GM21423 (cell line): ENCODE data around the gene P2RY12.
"Not testable (repeated sequence)": the region's sequence is repeated elsewhere in the genome, so short reads cannot be mapped to it uniquely, and the experiment has no call there.

Experiments used
- ATAC-seq: cut with Tn5 transposase; IDR thresholded peaks from one replicate; pipeline ENCODE4 v1.9.1; 2021; ENCODE audit warnings: mild to moderate bottlenecking, moderate library complexity; ENCODE audit not compliant: unreplicated experiment

The P2RY12 gene

GRCh38 chr3:151393146-151393830 lies 8.7 kb upstream of the P2RY12 start:
- no peak for ATAC-seq

- not testable (repeated sequence) for ATAC-seq
These were observed 7.6 kb upstream of the P2RY12 start for GRCh38 chr3:151392191-151392590.

- ATAC-seq: no peak
These were observed 7.2 kb upstream of the P2RY12 start for GRCh38 chr3:151391720-151392119.

DNA sequence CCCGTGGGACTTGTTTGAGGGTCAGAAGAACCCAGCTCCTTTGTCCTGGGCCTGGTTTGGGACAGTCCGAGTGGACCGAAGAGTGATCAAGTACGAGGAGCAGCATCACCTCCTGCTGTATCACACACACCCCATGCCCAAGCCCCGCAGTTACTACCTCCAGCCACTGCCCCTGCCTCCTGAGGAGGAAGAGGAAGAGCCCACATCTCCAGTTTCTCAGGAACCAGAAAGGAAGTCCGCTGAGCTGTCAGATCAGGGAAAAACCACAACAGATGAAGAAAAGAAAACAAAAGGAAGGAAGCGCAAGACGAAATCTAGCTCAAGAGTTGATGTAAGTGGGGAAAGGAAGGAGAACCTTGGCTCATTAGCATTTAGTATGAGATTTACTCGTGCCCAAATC lies 3.3 kb upstream of the P2RY12 start:
- ATAC-seq: no peak

- ATAC-seq: no peak
These were observed 2.9 kb upstream of the P2RY12 start for GRCh38 chr3:151387432-151387831.

DNA sequence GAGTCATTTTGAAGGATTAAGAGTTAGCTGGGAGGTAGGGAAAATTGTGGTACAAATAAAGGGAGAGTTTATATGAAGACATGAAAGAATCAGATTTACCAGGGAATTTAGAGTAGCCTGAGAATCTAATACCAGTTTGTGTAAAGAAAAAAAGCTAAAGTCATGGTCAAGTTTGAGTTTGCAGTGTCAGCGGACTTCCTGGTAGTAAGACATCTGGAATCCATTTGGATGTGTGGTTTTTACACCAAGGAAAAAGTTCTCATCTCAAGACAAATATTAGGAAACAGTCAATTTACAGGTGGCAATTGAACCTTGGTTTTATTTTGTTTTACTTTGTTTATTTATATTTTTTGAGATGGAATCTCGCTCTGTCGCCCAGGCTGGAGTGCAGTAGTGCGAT lies 1.5 kb upstream of the P2RY12 start:
- ATAC-seq: no peak

DNA sequence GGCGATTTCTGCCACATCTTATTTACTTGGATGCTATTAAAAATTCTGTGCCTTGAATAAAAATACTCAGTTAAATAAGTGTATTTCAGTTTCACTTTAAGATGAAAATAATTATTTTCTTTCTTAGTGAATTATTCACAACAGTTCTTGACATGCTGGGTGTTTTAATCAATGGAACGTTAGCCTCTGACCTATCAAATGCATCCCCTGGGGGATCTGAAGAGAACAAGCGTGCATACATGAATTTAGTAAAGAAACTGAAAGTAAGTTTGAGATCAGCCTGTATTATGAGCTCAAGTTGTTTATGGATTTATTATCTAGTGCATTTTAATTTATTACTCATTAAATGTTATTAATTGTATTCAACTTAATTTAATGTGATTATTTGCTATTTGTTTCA lies 597 bp downstream of the P2RY12 start:
- peak; percentile 66 for ATAC-seq

- no peak for ATAC-seq
These were observed 1.4 kb downstream of the P2RY12 start for GRCh38 chr3:151383111-151383510.

DNA sequence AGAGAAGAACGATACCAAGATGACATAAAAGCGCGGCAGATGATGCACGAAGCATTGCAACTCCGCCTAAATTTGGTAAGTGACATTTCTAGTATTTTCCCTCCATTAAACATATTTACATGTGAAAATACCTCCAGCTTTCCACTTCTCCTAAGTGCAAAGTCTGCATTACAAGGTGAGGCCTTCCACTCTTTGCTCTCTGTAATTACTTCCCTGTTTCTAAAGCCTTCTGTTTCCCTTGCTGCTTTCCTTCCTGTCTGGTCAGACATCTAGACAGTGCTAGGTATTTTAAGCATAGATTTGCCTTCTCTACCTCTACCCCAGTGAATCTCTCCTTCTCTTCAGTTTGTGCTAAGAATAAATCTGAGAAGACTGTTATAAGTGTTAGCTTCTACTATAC lies 1.9 kb downstream of the P2RY12 start:
- peak; percentile 41 for ATAC-seq

GRCh38 chr3:151379083-151379734 lies 5.3 kb downstream of the P2RY12 start:
- ATAC-seq: no peak

DNA sequence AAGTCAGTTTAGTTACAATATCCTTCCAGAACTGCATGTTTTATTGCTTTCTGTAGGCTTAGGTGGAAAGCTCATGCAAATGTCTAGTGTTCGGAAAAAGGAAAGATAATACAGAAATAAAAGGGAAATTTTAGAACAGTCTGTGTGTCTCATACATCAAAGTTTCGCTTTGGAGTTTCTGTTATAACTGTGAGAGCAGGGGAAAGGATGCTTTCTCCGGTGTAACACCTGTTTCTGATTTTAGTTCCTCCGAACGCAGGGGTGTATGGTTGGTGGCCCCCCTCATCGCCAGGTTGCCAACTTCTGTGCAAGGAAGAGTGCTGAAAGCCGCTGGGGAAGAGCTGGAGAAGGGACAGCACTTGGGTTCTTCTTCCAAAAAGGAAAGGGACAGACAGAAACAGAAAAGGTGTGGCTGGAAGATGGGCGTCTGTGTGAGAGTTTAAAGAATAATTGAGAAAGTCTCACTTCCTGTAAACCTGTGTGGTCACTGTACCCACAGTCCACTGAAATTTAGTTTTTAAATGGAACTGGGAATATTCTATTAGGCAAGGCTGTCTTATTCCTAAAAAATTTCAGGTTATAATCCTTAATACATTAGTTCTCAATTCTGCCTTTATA lies 6.7 kb downstream of the P2RY12 start:
- no peak for ATAC-seq

GRCh38 chr3:151372063-151372820 lies 12.3 kb downstream of the P2RY12 start:
- no peak for ATAC-seq

- ATAC-seq: no peak
These were observed 13.0 kb downstream of the P2RY12 start for GRCh38 chr3:151371526-151371925.

GRCh38 chr3:151367448-151367847 lies 17.1 kb downstream of the P2RY12 start:
- ATAC-seq: no peak

GRCh38 chr3:151366993-151367392 lies 17.6 kb downstream of the P2RY12 start:
- ATAC-seq: no peak

GRCh38 chr3:151362751-151363174 lies 21.8 kb downstream of the P2RY12 start:
- no peak for ATAC-seq

DNA sequence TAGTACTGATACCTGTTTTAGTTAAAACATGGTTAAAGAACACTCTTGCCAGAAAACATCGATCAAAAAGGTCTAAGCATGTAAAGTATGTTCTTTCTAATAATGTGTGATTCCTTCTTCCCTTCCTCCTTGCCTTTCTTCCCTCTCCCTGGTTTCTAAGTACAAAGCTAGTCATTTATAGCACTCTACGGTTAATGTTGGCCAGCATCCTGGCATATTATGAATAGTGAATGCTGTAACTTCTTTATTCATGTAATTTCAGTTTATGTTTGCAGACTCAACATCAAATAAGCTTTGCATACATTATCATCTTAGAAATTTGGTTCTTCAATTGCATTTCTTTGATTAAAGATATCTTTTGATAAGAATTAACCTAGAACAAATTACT lies 27.1 kb downstream of the P2RY12 start:
- ATAC-seq: no peak

DNA sequence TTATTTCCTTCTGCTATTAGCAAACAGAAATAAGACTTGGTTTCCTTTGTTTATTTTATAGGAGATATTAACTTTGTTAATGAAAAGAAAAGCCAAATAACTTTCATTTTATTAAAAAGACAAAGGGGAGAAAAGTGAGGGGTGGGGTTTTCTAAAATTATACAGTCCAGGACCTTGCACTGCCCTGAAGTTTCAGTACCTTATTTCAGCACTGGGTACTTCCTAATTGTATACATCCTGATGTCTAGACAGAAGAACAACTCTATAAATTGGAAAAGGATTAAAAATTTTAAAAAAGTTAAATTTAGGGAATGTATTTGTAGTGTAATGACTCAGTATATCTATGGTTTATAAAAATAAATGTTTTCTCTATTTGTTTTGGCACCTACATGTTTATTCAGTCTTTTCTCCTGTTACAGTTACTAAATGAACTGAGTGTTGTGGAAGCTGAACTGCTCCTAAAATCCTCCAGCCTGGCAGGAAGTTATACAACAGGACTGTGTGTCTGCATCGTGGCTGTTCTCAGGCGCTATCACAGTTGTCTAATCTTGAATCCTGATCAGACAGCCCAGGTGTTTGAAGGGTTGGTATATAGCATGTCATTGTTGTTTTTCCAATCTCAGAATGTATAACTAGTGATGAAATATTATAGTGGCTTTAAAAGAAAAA lies 27.6 kb downstream of the P2RY12 start:
- ATAC-seq: no peak

DNA sequence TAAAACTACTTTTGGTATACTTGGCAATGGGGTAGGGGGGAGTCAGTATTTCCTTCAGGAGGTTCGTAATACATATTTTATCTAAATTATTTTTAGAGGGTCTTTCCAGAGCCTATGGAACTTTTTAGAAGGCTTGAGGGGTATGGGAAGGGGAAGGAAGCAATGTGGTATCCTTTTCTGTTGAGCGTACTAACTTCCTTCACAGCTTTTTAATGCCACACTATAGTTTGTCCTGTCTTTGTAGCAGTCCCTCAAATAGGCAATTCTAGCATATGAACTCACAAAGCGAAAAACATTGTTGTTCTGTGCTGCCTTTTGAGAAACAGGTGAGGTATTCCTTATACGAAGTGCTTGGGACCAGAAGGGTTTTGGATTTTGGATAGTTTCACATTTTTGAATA lies 32.9 kb downstream of the P2RY12 start:
- ATAC-seq: peak; percentile 17

DNA sequence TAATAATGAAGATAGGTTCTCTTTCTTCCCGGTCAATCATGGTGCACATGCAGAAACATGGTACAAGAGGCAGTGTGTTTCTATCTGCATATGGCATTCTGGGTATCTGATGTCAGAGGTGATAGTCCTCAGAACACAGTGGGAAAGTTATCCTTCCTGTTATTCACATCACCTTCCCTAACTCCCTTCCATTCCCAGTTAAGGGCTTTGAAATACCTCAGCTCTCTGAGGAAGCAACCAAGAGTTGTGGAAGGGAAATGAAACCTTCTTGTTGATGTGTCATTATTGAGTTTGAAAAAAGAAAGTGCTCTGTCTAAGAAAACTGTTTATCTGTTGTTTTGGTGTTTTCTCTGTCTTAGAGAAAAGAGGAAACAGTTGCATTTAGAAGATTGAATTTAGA lies 33.3 kb downstream of the P2RY12 start:
- peak; percentile 85 for ATAC-seq

DNA sequence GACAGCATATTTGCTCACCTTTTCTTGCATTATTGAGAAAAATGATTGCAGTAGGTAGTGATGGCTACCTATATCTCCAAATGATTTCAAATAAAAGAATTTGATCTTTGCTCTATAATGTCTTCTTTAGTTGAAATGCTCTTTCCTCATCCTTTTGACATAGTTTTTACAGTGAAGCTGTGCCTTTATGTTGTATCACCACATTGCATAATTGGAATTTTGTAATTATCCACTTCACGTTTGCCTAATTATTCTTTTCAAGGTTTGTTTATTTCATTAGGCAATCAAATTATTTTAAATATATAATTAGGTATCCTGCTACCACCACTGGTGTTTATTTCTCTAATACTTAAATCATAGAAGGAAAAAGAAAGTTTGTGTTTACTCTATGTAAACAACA lies 33.9 kb downstream of the P2RY12 start:
- ATAC-seq: no peak
